GM18507 (cell line): Measurements from ENCODE around the gene CCDC170.
"Not testable (repeated sequence)": the region's sequence is repeated elsewhere in the genome, so short reads cannot be mapped to it uniquely, and the experiment has no call there.

Experiments used
- DNase-seq: peaks from one replicate; pipeline ENCODE4 v3.0.0; 2011; ENCODE audit warnings: low read depth; ENCODE audit not compliant: insufficient read length; ENCODE audit errors: extremely low spot score
- FAIRE-seq: peaks from 2 replicates; lab custom pipeline; 2011; peaks lifted over from hg19 to GRCh38; lab: Jason Lieb, UNC

Gene CCDC170

DNA sequence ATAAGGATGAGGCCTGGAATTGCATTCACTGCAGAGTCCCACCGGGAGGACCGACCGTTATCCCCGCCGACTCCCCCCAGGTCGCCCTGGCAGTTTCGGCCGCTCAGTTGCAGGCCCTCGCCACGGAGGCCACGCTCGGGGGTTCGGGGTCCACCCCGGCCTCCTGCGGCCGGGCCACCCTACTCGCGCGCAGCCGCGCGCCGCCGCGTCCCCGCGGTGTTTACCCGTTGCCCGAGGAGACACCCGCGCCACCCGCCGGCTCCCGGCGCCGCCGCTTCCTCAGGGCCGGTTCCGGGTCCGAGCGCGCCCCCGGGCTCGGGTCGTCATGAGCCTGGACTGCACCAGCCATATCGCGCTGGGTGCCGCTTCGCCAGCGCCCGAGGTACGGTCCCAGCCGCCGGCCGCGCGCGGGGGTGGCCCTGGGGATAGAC is at the start of gene CCDC170:
TSS of gene CCDC170 (plus strand) at position 214 of the 431 bp plus-strand sequence. CDS start at position 326, 112 bp downstream.
- FAIRE-seq, result no peak
- no peak for DNase-seq

GRCh38 chr6:151445482-151445881 is 48.3 kb upstream of the CCDC170 start:
- FAIRE-seq (no peak), DNase-seq (no peak)

DNA sequence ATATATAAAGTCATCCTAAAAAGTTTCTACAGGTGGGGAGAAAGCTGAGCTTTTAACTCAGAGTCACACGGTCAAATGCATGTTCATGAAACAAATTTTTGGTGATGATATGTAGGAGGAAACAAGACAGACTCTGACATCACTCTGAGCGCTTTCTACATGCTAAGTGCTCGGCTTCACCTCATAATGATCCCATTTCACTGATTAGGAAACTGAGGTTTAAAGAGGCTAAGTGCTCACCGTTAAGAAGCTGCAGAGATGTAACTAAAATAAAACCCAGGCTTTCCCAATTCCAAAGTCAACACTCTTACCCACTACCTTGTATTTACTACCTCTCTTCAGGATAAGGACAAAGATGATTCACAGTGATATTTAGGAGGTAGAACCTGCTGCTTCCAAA is 46.6 kb upstream of the CCDC170 start:
- no peak for FAIRE-seq
- no peak for DNase-seq

DNA sequence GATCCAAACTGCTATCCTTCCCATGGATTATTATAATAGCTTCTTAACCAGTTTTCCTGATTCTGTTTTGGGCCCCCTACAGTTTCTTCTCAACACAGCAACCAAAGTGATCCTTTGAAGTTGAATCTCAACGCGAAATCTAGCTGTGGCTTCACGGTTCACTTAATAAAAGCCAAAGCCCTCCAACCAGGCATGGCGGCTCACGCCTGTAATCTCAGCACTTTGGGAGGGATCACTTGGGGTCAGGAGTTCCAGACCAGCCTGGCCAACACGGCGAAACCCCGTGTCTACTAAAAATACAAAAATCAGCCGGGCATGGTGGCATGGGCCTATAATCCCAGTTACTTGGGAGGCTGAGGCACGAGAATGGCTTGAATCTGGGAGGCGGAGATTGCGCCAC is 45.2 kb upstream of the CCDC170 start:
- FAIRE-seq, result no peak
- DNase-seq, result no peak

DNA sequence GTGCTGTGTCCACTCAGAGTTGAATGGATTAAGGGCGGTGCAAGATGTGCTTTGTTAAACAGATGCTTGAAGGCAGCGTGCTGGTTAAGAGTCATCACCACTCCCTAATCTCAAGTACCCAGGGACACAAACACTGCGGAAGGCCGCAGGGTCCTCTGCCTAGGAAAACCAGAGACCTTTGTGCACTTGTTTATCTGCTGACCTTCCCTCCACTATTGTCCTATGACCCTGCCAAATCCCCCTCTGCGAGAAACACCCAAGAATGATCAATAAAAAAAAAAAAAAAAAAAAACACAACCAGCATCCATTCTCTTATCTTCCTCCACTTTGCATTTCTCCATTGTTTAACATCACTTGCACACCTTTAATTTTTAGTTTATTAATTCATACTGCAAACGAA is 42.9 kb upstream of the CCDC170 start:
- FAIRE-seq, DNase-seq: not testable (repeated sequence)

- FAIRE-seq (peak; percentile 5), DNase-seq (no peak)
Observed at GRCh38 chr6:151451417-151451949, 42.3 kb upstream of the CCDC170 start.

- DNase-seq (peak; percentile 92), FAIRE-seq (peak; percentile 99)
Observed at GRCh38 chr6:151451950-151452749, 41.7 kb upstream of the CCDC170 start, which contains the start of gene RMND1. Gene RMND1, minus strand, starts transcription at chr6:151452126. Its CDS starts 6,315 bp downstream, at chr6:151445811.

DNA sequence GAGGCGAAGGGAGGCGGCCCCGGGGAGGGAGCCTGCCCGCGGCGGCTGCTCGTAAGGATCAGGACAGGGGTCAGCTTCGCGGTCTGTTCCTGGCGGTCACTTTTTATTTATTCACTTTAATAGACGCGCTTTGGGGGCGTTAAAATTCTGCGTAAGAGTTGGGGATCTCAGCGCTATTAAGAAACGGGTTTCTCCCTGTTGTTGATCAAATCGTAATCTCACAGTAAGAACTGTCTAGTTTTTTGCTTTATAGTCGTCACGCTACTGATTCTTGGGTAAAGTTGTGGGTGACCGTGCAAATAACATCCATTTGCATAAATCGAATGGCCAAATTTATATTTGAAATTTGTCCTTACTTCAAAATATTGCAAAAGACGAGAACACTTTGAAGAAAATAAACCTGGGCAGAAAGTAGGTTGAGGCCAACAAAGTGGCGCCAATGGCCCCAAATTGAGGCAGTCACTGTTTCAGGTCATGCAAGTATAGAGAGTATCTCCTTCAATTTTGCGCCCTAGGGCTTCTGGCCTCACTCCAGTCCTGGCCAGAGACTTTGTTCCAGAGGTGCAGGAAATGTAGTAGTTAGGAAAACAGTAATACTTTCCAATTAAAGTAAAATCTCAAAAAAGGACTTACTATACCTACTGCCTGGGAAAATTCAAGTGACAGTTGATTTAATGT is 40.9 kb upstream of the CCDC170 start:
- DNase-seq (no peak), FAIRE-seq (peak; percentile 35)

- FAIRE-seq, result not testable (repeated sequence)
Observed at GRCh38 chr6:151455751-151456398, 37.9 kb upstream of the CCDC170 start.

GRCh38 chr6:151461673-151462072 is 32.1 kb upstream of the CCDC170 start:
- no peak for FAIRE-seq
- no peak for DNase-seq

More at GRCh38 chr6:151455751-151456398, 37.9 kb upstream of the CCDC170 start:
- not testable (repeated sequence) for DNase-seq

GRCh38 chr6:151464702-151465101 is 29.1 kb upstream of the CCDC170 start:
- no peak for DNase-seq
- FAIRE-seq, result no peak

DNA sequence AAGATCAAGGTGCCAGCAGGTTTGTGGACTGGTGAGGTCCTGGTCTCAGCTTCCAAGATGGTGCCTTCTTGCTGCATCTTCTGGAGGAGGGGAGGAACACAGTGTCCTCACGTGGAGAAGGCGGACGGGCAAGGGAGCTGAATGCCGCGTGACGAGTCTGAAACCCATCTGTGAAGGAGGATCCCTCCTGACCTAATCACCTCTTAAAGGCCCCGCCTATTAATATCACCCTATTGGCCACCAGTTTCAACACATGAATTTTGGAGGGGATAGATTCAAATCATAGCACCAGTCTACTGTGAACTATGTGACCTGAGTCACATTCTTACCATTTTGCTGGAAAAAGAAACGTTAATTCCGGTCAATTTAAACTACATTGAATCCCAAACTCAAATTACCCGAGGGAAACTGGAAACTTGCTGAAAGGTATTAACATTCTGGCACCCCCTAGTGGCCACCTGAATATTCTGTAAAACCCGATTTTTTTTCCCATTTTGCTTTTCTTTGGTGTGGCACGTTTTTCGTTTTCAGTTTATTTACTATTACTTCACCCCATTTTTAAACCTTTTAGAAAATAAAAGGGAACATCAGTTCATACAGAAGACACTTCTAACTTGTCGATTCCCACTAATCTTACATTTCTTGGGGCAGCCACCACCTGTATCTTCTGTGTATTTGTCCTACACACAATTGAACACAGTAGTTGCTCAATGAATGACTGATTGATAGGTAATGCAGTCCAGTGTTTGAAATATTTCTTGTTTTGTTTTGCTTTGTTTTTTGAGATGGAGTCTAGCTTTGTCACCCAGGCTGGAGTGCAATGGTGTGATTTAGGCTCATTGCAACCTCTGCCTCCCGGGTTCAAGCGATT is 17.9 kb upstream of the CCDC170 start:
- DNase-seq (no peak), FAIRE-seq (peak; percentile 80)

DNA sequence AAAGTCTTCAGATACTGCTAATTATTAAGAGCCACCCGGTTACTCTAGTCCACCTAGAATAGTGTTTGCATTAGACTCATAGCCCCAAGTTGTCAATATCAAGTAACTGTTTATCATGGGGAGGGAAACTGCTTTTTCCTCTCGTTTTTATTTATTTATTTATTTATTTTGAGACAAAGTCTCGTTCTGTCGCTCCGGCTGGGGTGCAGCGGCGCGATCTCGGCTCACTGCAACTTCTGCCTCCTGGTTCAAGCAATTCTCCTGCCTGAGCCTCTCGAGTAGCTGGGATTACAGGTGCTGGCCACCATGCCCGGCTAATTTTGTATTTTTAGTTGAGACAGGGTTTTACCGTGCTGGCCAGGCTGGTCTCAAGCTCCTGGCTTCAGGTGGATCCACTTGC is 16.1 kb upstream of the CCDC170 start:
- DNase-seq (no peak), FAIRE-seq (no peak)

DNA sequence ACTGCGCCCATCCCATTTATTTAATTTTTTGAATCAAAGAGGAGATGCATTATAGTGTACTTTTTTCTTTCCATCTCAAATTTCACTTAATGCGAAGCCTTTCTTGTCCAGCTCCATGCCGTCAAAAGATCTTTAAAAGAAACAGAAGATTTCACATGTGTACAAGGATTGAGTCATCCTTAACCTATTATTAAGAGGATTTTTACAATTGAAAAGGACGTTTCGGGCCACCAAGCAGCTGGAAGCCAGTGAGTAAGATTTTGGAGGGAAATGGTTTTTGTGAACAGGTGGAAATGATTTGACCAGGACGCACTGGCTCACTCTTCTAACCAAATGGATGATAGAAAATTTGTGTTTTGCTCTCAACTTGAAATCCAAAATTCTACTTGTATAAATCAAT is 15.1 kb upstream of the CCDC170 start:
- FAIRE-seq, result no peak
- DNase-seq, result no peak

DNA sequence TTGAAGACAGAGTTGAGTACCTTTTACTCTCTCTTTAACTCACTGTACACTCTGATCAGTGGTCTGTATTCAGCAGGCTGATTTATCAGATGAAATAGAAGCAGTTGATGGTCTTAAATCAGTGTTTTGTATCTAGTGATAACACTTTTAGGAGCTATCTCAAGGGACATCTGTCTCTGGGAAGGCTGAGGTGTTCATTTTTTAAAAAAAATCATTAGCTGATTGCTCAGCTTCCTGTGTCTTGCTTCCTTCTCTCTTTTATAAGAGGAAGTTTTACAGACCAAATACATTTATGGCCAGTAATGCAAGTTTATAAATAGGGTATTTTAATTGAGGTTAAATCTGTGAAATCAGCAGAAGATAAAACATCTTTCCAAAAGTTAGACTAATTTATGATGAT is 12.0 kb upstream of the CCDC170 start:
- DNase-seq (no peak), FAIRE-seq (no peak)

GRCh38 chr6:151482290-151482689 is 11.5 kb upstream of the CCDC170 start:
- FAIRE-seq (no peak), DNase-seq (no peak)

GRCh38 chr6:151483994-151484393 is 9.8 kb upstream of the CCDC170 start:
- FAIRE-seq (no peak), DNase-seq (no peak)

DNA sequence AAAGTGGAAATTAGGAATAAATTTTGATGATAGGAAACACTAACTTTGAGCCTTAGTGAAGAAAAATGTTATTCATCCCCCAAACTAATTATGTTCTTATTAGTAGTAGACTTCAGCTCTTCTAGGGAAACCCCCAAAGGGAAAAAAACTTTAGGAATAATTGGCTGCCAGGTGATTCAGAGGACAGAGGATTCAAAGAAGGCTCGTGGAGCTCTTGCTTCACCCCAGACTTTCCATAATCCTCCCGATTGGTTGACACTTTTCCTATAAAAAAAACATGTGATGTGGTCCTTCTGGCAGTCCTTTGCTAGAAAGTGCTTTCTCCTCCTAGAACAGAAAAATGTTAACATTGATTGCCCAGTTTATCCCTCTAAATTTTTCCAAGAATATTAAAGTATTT is 5.6 kb upstream of the CCDC170 start:
- DNase-seq (no peak), FAIRE-seq (no peak)

- DNase-seq (no peak), FAIRE-seq (no peak)
Observed at GRCh38 chr6:151490996-151491395, 2.8 kb upstream of the CCDC170 start.
